ENCODE measurements around the gene SLC36A2. TPM values are rescaled to one million over a fixed set of nuclear protein-coding genes. Genes with fewer than 3 reads are reported as not detected.

Gene SLC36A2
- not detected in 5 replicates for total RNA-seq (2022; extraction: Qiagen RNA extraction; ENCODE audit: low read depth)

GRCh38 chr5:151347369-151347768, at the start of gene SLC36A2:
Gene SLC36A2, minus strand, starts transcription at chr5:151347559. Its CDS starts 99 bp downstream, at chr5:151347460.

DNA sequence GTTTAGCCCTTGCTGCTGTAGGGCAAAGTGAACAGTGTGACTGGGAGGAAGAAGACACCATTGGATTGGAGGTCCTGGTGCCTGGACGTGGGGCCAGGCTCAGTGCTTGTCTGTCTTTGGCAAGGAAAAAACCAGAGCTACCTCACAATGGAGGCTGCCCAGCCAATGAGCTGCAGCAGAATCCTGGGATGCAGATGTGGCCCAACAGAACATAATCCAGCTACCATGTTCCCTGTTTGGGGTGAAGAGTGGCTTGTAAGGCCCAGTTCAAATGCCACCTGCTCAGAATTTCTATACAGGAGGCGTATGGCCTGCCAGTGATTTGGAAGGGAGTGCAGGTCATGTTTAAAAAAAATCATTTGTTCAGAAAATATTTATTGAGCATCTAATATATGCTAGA, 43.7 kb downstream of the SLC36A2 start, which contains the start of gene SLC36A3:
Gene SLC36A3 (minus strand): TSS at position 101 of the 400 bp plus-strand sequence. CDS start 412 bp downstream, outside the sequence.

Other genes with a start within 250 kb of the SLC36A2 start
- gene ANXA6, start 189.8 kb downstream of the SLC36A2 start, total RNA-seq (2022; extraction: Qiagen RNA extraction; ENCODE audit: low read depth), result 40.7 to 44.8 TPM (median 42.1 TPM) in 5 replicates
- gene CCDC69, start 123.5 kb downstream of the SLC36A2 start, total RNA-seq (2022; extraction: Qiagen RNA extraction; ENCODE audit: low read depth), result 1.5 to 2.0 TPM (median 1.9 TPM) in 5 replicates
- gene GM2A, start 94.4 kb downstream of the SLC36A2 start, total RNA-seq (2022; extraction: Qiagen RNA extraction; ENCODE audit: low read depth), result 14.8 to 17.5 TPM (median 17.2 TPM) in 5 replicates
- gene SLC36A3, start 43.8 kb downstream of the SLC36A2 start, total RNA-seq (2022; extraction: Qiagen RNA extraction; ENCODE audit: low read depth), result not detected in 5 replicates
- gene SLC36A1, start 100.0 kb upstream of the SLC36A2 start, total RNA-seq (2022; extraction: Qiagen RNA extraction; ENCODE audit: low read depth), result 8.4 to 10.2 TPM (median 9.0 TPM) in 5 replicates
- 0.01 TPM in 1 of 5 replicates, not detected in the others for gene FAT2, start 243.8 kb upstream of the SLC36A2 start, total RNA-seq (2022; extraction: Qiagen RNA extraction; ENCODE audit: low read depth)

All from A549 treated with GW870086 at 1 μM for 4 hours (cell line).